Colonic mucosa (tissue), 4 donors: ENCODE measurements around the gene CTRB2. TPM values are rescaled to one million over a fixed set of nuclear protein-coding genes. Genes with fewer than 3 reads are reported as not detected.

Source experiments
- DNase-seq: peaks from one replicate; pipeline ENCODE4 v3.0.0-alpha.2; 2020
- H3K27ac ChIP-seq: fragments of 200-600 bp; one replicate; pipeline ENCODE4 v1.8.0; 2021
- H3K27me3 ChIP-seq: fragments of 200-600 bp; one replicate; pipeline ENCODE4 v1.8.0; 2021
- H3K36me3 ChIP-seq: fragments of 200-600 bp; one replicate; pipeline ENCODE4 v1.8.0; 2021
- H3K4me1 ChIP-seq: fragments of 200-600 bp; one replicate; pipeline ENCODE4 v1.8.0; 2021; ENCODE audit warnings: mild to moderate bottlenecking
- H3K4me3 ChIP-seq: fragments of 200-600 bp; one replicate; pipeline ENCODE4 v1.8.0; 2021
- H3K9ac ChIP-seq, 2 donors: one replicate each; pipeline ENCODE4 v1.7.0; 2013; ENCODE audit warnings: control low read depth in 2 of 2, low read depth in 2 of 2, low read length in 2 of 2
- H3K9me3 ChIP-seq: fragments of 200-600 bp; one replicate; pipeline ENCODE4 v1.8.0; 2021
- CTCF ChIP-seq: fragments of 200-600 bp; IDR thresholded peaks from one replicate; pipeline ENCODE4 v1.8.0; 2022; ENCODE audit warnings: antibody characterized with exemption, mild to moderate bottlenecking
- intact Hi-C: fragments of 100-400 bp; cut with DNase I; formaldehyde crosslinking; loops from one replicate; pipeline ENCODE4 v1.14.1; 2022
- total RNA-seq, 2 donors: library from RNA; stranded (reverse); fragmentation: NEBNext Ultra II Directional in 1 of 2; extraction: Animal tissue kit (Norgen Biotek cat#: 25700) in 1 of 2; gene quantifications; one replicate each; pipeline ENCODE4 v1.2.1, GENCODE V29; 2021
- donor health status: healthy.
- donor health status: DM: no; HTN: no; CAD: no.
- donor health status: DM: no; HTN: no; CAD: no.

CTRB2 gene
- total RNA-seq, result 10 to 100 TPM in 1 of 2 donors, not detected in 1; 29.1 TPM

GRCh38 chr16:75206749-75207451, at the start of gene CTRB2:
Gene CTRB2 (minus strand): TSS chr16:75207161. CDS start chr16:75207141, 20 bp downstream.
- no peaks in the 10 kb centered on the region for H3K4me1 ChIP-seq
- H3K36me3 ChIP-seq, result no peaks in the 10 kb centered on the region
- no peak within 1 kb of the TSS for H3K4me3 ChIP-seq
- intact Hi-C loops, result loop anchor here (2.0 kb wide), 1 partner anchor 18 kb away; no protein-coding TSS in a partner anchor
- no peak within 1 kb of the TSS for H3K9ac ChIP-seq
- no peak for DNase-seq
- no peaks in the 10 kb centered on the region for H3K9me3 ChIP-seq
- no peak within 1 kb of the TSS for H3K27ac ChIP-seq
- no peak for TF ChIP-seq CTCF
- no peaks in the 10 kb centered on the region for H3K27me3 ChIP-seq

GRCh38 chr16:75256059-75256571, 49.2 kb upstream of the CTRB2 start:
- peaks cover 14% of the 10 kb centered on the region for H3K4me1 ChIP-seq
- H3K27me3 ChIP-seq, result no peaks in the 10 kb centered on the region
- intact Hi-C loops, result no loop called here
- no peak for TF ChIP-seq CTCF
- no peak for DNase-seq
- no peak overlapping the region for H3K4me3 ChIP-seq
- H3K27ac ChIP-seq, result no peak overlapping the region
- H3K9me3 ChIP-seq, result no peaks in the 10 kb centered on the region
- H3K9ac ChIP-seq, result peak overlapping the region in 1 of 2 donors; percentile 40
- no peaks in the 10 kb centered on the region for H3K36me3 ChIP-seq

- no peaks in the 10 kb centered on the region for H3K36me3 ChIP-seq
- H3K9ac ChIP-seq, result no peak overlapping the region
- peaks cover 4% of the 10 kb centered on the region for H3K27me3 ChIP-seq
- H3K4me1 ChIP-seq, result peaks cover 19% of the 10 kb centered on the region
- intact Hi-C loops, result no loop called here
- no peaks in the 10 kb centered on the region for H3K9me3 ChIP-seq
- peak; percentile 76 for DNase-seq
- no peak overlapping the region for H3K4me3 ChIP-seq
- TF ChIP-seq CTCF, result no peak
- H3K27ac ChIP-seq, result no peak overlapping the region
Observed at GRCh38 chr16:75254359-75254837, 47.4 kb upstream of the CTRB2 start.

GRCh38 chr16:75252946-75253911, 46.3 kb upstream of the CTRB2 start:
- Histone ChIP-seq H3K9me3 (no peaks in the 10 kb centered on the region), H3K9ac (peak overlapping the region in 1 of 2 donors; percentile 77), H3K4me3 (no peak overlapping the region), H3K27ac (peak overlapping the region; percentile 66), H3K27me3 (peaks cover 4% of the 10 kb centered on the region), H3K36me3 (no peaks in the 10 kb centered on the region), H3K4me1 (peaks cover 31% of the 10 kb centered on the region)
- no peak for DNase-seq
- TF ChIP-seq CTCF, result no peak
- intact Hi-C loops, result no loop called here
